Measurements from ENCODE around the gene PDXK.

PDXK gene

GRCh38 chr21:43721939-43722338, 3.0 kb downstream of the PDXK start:
- Histone ChIP-seq H3K4me3 (ENCODE audit: low read length) (no peak overlapping the region), H3K27me3 (ENCODE audit: insufficient read depth, low read length) (no peaks in the 10 kb centered on the region), H3K9me3 (ENCODE audit: low read length) (no peaks in the 10 kb centered on the region), H2AFZ (ENCODE audit: low read depth, low read length) (no peak overlapping the region), H3K4me1 (ENCODE audit: insufficient read depth, low read length) (peaks cover 10% of the 10 kb centered on the region), H3K36me3 (ENCODE audit: insufficient read depth, low read length) (no peaks in the 10 kb centered on the region)

- Histone ChIP-seq H3K4me3 (ENCODE audit: low read length) (no peak overlapping the region), H3K4me1 (ENCODE audit: insufficient read depth, low read length) (peaks cover 18% of the 10 kb centered on the region), H3K27me3 (ENCODE audit: insufficient read depth, low read length) (no peaks in the 10 kb centered on the region), H3K36me3 (ENCODE audit: insufficient read depth, low read length) (no peaks in the 10 kb centered on the region), H2AFZ (ENCODE audit: low read depth, low read length) (no peak overlapping the region), H3K9me3 (ENCODE audit: low read length) (no peaks in the 10 kb centered on the region)
These were observed 4.7 kb downstream of the PDXK start for GRCh38 chr21:43723648-43724047.

DNA sequence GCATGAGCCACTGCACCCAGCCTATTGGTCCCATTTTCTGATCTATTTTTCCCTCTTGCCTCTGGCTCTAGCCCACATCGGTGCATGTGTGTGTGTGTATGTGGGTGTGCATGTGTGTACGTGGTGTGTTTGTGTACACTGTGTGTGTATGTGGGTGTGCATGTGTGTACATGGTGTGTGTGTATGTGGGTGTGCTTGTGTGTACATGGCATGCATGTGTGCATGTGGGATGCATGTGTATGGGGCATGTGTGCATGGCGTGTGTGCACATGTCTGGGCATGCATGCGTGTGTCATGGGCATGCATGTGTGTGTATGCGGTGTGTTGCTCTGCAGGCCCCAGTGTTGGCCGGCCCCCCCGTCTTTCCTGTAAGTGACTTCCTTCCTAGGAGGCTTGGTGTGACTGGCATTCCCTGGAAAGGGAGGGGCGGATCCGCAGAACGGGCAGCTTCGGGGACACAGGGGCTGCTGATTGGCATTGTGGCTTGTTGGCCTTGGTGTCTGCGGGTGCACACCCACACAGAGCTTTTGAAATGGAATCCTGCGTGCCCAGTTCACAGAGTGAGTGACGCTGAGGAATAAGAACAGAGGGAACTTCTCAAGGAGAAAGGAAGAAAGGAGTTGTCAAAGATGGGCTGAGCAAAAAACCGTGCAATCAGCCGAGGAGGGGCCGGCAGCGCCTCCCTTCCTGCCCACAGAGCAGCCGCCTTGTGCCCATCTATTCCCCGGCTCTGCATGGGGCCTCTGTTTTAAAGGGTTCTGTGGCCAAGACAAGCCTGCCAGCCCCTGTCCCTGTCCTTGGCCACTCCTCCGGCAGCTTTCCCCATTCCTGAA, 8.0 kb downstream of the PDXK start:
- H3K4me3 ChIP-seq (ENCODE audit: low read length) = no peak overlapping the region
- H3K36me3 ChIP-seq (ENCODE audit: insufficient read depth, low read length) = no peaks in the 10 kb centered on the region
- H3K27me3 ChIP-seq (ENCODE audit: insufficient read depth, low read length) = no peaks in the 10 kb centered on the region
- no peak overlapping the region for H2AFZ ChIP-seq (ENCODE audit: low read depth, low read length)
- no peaks in the 10 kb centered on the region for H3K9me3 ChIP-seq (ENCODE audit: low read length)
- H3K4me1 ChIP-seq (ENCODE audit: insufficient read depth, low read length) = peaks cover 15% of the 10 kb centered on the region

- Histone ChIP-seq H3K4me3 (ENCODE audit: low read length) (no peak overlapping the region), H3K4me1 (ENCODE audit: insufficient read depth, low read length) (peaks cover 15% of the 10 kb centered on the region), H2AFZ (ENCODE audit: low read depth, low read length) (no peak overlapping the region), H3K36me3 (ENCODE audit: insufficient read depth, low read length) (no peaks in the 10 kb centered on the region), H3K9me3 (ENCODE audit: low read length) (no peaks in the 10 kb centered on the region), H3K27me3 (ENCODE audit: insufficient read depth, low read length) (no peaks in the 10 kb centered on the region)
These were observed 8.7 kb downstream of the PDXK start for GRCh38 chr21:43727519-43728153.

- Histone ChIP-seq H3K4me1 (ENCODE audit: insufficient read depth, low read length) (peaks cover 15% of the 10 kb centered on the region), H3K9me3 (ENCODE audit: low read length) (no peaks in the 10 kb centered on the region), H3K36me3 (ENCODE audit: insufficient read depth, low read length) (no peaks in the 10 kb centered on the region), H2AFZ (ENCODE audit: low read depth, low read length) (peak overlapping the region; percentile 65), H3K4me3 (ENCODE audit: low read length) (peak overlapping the region; percentile 89), H3K27me3 (ENCODE audit: insufficient read depth, low read length) (no peaks in the 10 kb centered on the region)
These were observed 9.2 kb downstream of the PDXK start for GRCh38 chr21:43728154-43728466.

DNA sequence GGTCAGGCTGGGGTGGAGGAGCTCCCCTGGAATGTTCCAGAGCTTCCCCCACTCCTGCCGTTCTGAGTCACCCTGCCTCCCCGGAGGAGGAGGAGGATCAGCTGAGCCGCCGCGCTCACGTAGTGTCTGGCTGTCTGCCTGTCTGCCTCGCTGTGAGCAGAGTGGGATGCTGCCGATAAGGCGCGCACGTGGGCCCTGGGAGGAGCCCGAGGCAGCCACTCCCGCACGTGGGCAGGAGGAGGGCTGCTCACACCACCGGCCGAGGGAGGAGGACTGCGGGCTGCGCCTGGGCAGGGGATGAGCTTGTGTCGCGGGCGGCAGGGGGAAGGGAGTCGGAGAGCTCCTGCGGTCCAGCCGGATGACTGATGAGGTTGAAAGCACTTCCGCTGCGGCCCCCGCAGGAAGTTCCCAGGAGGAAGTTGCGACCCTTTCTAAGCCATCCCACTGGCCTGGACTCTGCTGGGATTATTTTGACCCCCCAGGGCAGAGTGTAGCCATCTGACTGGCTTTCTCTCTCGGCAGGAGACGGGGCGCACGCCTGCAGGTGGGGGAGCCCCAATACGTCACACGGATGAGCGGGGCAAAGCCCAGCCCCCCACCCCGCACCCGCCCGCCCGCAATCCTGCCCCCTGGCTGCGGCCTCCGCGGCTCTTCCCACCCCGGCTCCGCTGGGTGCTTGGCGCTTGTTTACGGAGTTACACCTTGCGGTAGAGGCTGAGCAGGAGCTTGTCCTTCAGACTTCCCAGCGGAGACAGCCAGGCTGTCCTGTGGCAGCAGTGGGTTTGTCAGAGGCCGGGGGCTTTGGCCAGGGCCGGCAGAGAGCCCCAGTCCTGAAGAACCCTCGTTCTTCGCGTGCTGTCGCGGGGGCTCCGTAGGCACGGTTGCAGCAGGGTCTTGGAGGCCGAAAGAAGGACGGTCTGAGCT, 9.8 kb downstream of the PDXK start:
- Histone ChIP-seq H3K36me3 (ENCODE audit: insufficient read depth, low read length) (no peaks in the 10 kb centered on the region), H3K4me3 (ENCODE audit: low read length) (peak overlapping the region; percentile 89), H2AFZ (ENCODE audit: low read depth, low read length) (peak overlapping the region; percentile 65), H3K9me3 (ENCODE audit: low read length) (no peaks in the 10 kb centered on the region), H3K4me1 (ENCODE audit: insufficient read depth, low read length) (peaks cover 15% of the 10 kb centered on the region), H3K27me3 (ENCODE audit: insufficient read depth, low read length) (no peaks in the 10 kb centered on the region)

- no peaks in the 10 kb centered on the region for H3K27me3 ChIP-seq (ENCODE audit: insufficient read depth, low read length)
- H3K9me3 ChIP-seq (ENCODE audit: low read length) = no peaks in the 10 kb centered on the region
- H3K4me1 ChIP-seq (ENCODE audit: insufficient read depth, low read length) = peaks cover 15% of the 10 kb centered on the region
- no peak overlapping the region for H3K4me3 ChIP-seq (ENCODE audit: low read length)
- H2AFZ ChIP-seq (ENCODE audit: low read depth, low read length) = no peak overlapping the region
- H3K36me3 ChIP-seq (ENCODE audit: insufficient read depth, low read length) = no peaks in the 10 kb centered on the region
These were observed 12.5 kb downstream of the PDXK start for GRCh38 chr21:43731476-43731875.

DNA sequence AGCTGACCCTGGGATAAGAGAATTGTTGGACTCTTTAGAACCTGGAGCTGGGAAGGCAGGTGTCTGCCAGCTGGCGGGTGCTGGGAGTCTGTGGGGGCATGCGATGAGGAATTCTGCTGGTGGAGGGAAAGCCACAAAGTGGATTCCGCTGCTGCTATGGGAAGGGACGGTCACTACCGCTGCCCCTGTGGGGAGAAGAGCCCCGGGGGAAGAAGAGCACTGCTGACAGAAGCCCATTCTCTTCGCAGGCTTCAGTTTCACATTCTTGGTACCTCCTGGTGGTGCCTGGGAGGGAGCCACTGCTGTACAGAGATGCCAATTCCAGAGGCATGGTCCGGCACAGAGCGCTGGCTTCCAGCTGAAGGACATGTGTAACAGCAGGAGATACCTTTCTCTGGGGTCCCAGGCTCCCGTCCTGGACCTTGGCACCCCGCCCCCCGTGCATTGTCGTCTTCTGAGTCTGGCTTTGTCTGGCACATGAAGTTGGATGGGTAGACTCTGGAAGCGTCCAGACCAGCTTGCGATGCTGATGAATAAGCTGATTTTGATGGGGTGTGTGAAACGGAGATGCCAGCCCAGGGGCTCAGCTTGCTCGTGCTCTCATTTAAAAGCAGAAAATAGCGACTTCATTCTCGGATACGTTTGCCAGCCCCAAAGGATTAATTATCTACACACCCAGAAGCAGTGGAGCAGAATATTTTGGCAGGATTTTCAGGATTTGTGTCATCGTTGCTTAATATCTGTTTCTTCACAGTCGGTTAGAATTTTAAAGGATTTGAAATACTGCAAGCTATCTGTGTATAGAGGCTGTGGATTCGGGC, 13.2 kb downstream of the PDXK start:
- H3K27me3 ChIP-seq (ENCODE audit: insufficient read depth, low read length) = no peaks in the 10 kb centered on the region
- no peak overlapping the region for H3K4me3 ChIP-seq (ENCODE audit: low read length)
- H3K9me3 ChIP-seq (ENCODE audit: low read length) = no peaks in the 10 kb centered on the region
- H3K36me3 ChIP-seq (ENCODE audit: insufficient read depth, low read length) = no peaks in the 10 kb centered on the region
- no peak overlapping the region for H2AFZ ChIP-seq (ENCODE audit: low read depth, low read length)
- peaks cover 15% of the 10 kb centered on the region for H3K4me1 ChIP-seq (ENCODE audit: insufficient read depth, low read length)

DNA sequence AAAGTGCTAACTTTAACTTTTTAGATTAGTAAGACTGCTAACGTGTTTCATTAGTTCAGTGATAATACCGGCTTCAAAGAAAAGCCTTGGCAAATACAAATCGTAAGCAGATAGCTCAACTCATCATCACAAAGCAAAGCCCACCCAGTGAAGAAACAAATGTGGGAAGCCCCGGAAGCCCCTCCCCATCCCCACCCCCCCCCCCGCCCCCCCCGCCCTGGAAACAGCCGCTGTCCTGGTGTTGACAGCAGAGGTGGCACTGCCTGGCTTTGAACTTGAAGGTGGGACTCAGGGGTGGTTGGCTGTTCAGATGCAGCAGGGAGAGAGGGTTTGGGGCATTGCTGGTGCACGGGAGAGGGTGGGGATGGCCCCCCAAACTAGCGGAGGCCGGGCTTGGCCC, 14.1 kb downstream of the PDXK start:
- Histone ChIP-seq H2AFZ (ENCODE audit: low read depth, low read length) (no peak overlapping the region), H3K27me3 (ENCODE audit: insufficient read depth, low read length) (no peaks in the 10 kb centered on the region), H3K4me1 (ENCODE audit: insufficient read depth, low read length) (peaks cover 12% of the 10 kb centered on the region), H3K36me3 (ENCODE audit: insufficient read depth, low read length) (no peaks in the 10 kb centered on the region), H3K4me3 (ENCODE audit: low read length) (no peak overlapping the region), H3K9me3 (ENCODE audit: low read length) (no peaks in the 10 kb centered on the region)

DNA sequence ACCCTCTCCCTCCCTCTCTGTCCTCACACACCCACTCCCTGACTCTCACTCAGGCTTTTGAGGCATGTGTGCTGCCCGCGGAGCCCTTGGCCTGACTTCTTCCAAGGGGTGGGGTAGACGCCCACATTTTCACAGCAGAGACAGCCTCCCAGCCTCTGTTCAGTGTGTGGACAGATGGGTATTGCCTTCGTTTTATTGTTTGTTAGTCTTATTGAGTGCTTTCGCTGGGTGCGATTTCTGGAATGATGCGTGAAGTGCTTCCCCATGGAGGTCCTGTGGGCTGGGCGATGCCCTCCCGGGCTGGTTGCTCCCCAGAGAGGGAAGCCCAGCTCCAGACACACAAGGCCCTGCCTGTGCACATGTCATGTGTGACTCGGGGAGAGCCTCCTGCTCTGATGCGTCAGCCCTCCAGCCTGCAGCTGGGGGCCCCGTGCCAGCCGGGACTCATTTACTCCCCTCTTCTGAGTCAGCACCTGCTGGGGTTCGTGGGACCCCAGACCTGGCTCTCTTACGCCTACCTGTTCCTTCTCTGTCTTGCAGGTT, 14.7 kb downstream of the PDXK start:
- Histone ChIP-seq H3K9me3 (ENCODE audit: low read length) (no peaks in the 10 kb centered on the region), H3K27me3 (ENCODE audit: insufficient read depth, low read length) (no peaks in the 10 kb centered on the region), H2AFZ (ENCODE audit: low read depth, low read length) (no peak overlapping the region), H3K36me3 (ENCODE audit: insufficient read depth, low read length) (no peaks in the 10 kb centered on the region), H3K4me3 (ENCODE audit: low read length) (no peak overlapping the region), H3K4me1 (ENCODE audit: insufficient read depth, low read length) (peaks cover 8% of the 10 kb centered on the region)

DNA sequence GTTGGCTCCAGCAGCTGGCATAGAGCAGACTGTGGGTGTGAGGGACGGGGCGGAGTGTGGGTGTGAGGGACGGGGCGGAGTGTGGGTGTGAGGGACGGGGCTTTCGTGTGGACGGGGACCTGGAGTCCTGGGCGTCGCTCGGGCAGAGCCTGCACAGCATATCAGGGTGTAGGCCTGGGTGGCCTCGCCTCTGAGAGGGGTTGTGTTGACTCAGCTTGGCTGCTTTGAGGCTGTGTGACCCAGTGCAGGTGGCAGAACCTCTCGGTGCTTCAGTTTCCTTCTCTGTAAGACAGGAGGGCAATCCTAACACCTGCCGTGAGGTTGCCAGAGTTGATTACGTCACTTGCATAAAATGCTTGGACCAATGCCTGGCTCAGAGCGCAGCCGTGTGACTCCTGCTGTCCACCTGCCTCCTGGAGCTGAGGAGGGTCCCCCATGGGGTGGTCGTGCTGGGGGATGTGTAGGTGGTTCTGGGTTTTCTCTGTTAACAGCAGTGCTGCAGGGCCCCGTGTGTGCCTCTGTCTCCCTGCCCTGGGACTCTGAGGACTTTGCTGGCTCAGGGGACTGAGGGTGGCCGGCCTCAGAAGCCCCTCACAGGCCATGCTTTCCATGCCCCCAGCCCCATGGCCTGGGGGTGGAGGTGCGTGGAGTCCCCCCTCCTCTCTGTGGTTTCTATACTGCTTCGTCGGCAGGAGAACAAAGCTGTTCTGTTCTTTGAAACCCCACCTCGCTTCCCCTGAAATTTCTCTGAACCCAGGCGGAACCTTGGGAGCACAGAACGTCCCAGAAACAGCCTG, 15.4 kb downstream of the PDXK start:
- Histone ChIP-seq H3K4me3 (ENCODE audit: low read length) (no peak overlapping the region), H2AFZ (ENCODE audit: low read depth, low read length) (no peak overlapping the region), H3K36me3 (ENCODE audit: insufficient read depth, low read length) (no peaks in the 10 kb centered on the region), H3K9me3 (ENCODE audit: low read length) (no peaks in the 10 kb centered on the region), H3K27me3 (ENCODE audit: insufficient read depth, low read length) (no peaks in the 10 kb centered on the region), H3K4me1 (ENCODE audit: insufficient read depth, low read length) (peaks cover 7% of the 10 kb centered on the region)

- Histone ChIP-seq H3K4me1 (ENCODE audit: insufficient read depth, low read length) (peaks cover 1% of the 10 kb centered on the region), H3K9me3 (ENCODE audit: low read length) (no peaks in the 10 kb centered on the region), H3K4me3 (ENCODE audit: low read length) (no peak overlapping the region), H3K36me3 (ENCODE audit: insufficient read depth, low read length) (no peaks in the 10 kb centered on the region), H2AFZ (ENCODE audit: low read depth, low read length) (no peak overlapping the region), H3K27me3 (ENCODE audit: insufficient read depth, low read length) (no peaks in the 10 kb centered on the region)
These were observed 15.9 kb downstream of the PDXK start for GRCh38 chr21:43734928-43735229.
